Body of pancreas (tissue), 4 donors: ENCODE data around the gene ZNF473.

ENCODE experiments used
- CTCF ChIP-seq, 7 experiments: fragments of 450-650 bp in 4 of 7; fragments of 200-600 bp in 3 of 7; sonication (generic) in 3 of 7; IDR thresholded peaks; one replicate each; pipeline ENCODE4 v1.5.1; 2016 to 2019; ENCODE audit warnings: antibody characterized with exemption in 7 of 7
- POLR2A ChIP-seq, 3 donors: fragments of 450-650 bp; IDR thresholded peaks; one replicate each; pipeline ENCODE4 v1.6.1; 2016; ENCODE audit warnings: antibody characterized with exemption in 3 of 3, mild to moderate bottlenecking in 2 of 3

DNA sequence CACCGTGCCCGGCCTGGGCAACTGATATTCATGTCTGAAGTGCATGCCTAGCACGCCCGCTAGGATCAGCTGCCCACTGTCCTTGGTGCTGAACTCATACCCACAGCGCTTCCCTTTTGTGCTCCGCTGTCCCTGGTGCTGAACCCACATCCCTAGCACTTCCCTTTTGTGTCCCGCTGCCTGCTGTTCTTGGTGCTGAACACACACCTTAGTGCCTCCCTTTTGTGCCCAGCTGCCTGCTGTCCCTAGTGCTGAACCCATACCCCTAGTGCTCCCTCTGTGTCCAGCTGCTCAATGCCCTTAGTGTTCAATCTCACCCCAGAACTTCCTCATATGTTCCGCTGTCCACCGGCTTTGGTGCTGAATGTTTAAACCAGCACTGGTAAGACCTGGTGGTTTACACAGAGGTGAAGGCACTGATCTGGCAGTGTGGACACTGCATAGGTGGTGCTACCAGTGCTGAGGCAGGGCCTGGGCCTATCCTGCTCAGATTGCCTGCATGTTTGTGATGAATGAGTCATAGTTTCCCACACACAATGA is 38.6 kb upstream of the ZNF473 start:
- TF ChIP-seq CTCF (IDR thresholded peaks at IDR 0.05): peak in 4 of 7 experiments; percentile 39 to 64 (median 49)
- no peak for TF ChIP-seq POLR2A (IDR thresholded peaks at IDR 0.05)
